ENCODE measurements around the gene KANSL2. TPM values are rescaled to one million over a fixed set of nuclear protein-coding genes. Genes with fewer than 3 reads are reported as not detected.

Gene KANSL2
- total and polyA plus RNA-seq, 9 of the 15 experiments (the other 6 are each of a cell fraction or from before 2014, with no cell fraction given), result 41.1 to 89.8 (median 55.4) TPM

DNA sequence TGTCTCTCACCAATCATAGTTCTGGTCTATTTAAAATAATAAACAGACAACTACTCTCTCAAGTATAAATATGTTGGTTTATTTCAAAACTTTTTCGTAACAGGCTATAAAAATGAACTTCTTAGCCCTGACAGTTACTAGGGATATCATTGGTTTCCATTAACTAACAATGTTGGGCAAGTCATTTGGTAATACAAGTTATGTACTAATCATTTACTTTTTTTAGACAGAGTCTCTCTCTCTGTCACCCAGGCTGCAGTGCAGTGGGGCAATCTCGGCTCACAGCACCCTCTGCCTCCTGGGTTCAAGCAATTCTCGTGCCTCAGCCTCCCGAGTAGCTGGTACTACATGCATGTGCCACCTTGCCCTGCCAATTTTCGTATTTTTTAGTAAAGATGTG lies 14.6 kb upstream of the KANSL2 start (continued):
- no peak for TF ChIP-seq CTCF (IDR thresholded peaks at IDR 0.05 in 2 of 3, conservative IDR thresholded peaks at IDR 0.05 in 1 of 3; ENCODE audit: insufficient read depth in 2 of 3, low read depth in 1 of 3, low read length in 3 of 3)
- TF ChIP-seq RHOXF2B (CRISPR knock-in tag; conservative IDR thresholded peaks at IDR 0.05), result no peak
- no peak for TF ChIP-seq HNRNPK (IDR thresholded peaks at IDR 0.05; ENCODE audit: low read depth, low read length, poor library complexity, severe bottlenecking)
- TF ChIP-seq BCL6 (CRISPR knock-in tag; IDR thresholded peaks at IDR 0.05), result no peak
- no peak for TF ChIP-seq MIER1 (IDR thresholded peaks at IDR 0.05; ENCODE audit: low read depth)

DNA sequence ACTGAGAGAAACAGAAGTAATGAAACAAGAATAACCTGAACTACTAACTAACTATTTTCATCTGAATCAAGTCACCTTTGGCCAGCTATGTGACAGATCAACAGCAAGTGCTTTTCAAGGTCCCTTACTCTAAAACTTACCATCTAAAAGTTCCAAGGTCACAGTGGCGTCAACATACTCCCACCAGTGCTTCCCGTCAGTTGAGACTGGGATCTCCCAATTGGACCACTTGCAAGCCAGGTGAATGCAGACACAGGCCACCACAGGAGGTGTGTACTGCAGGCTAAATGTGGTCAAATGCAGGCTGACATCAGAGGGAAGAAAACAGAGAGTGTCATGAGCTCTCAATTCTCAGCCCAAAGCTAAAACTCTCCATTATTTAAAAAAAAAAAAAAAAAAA lies 13.8 kb upstream of the KANSL2 start:
- Histone ChIP-seq H3K9me1 (ENCODE audit: control insufficient read depth, insufficient read depth, low read length) (no peaks in the 10 kb centered on the region), H3K4me1 (replicated peaks in 1 of 2; ENCODE audit: control insufficient read depth in 2 of 2, insufficient read depth in 2 of 2, low read length in 2 of 2) (peaks cover 5 to 16% of the 10 kb centered on the region in 2 experiments; a peak in 3 of 5 replicates), H4K20me1 (replicated peaks; ENCODE audit: control insufficient read depth, insufficient read depth, low read length) (peaks cover 14% of the 10 kb centered on the region; the same call in 1 of the 2 replicates), H3K4me3 (no peak overlapping the region), H3K36me3 (ENCODE audit: control insufficient read depth, insufficient read depth, low read length) (peaks cover 91% of the 10 kb centered on the region), H3K79me2 (ENCODE audit: control insufficient read depth, insufficient read depth, low read length) (peaks cover 42% of the 10 kb centered on the region), H2AFZ (ENCODE audit: low read depth, low read length) (no peak overlapping the region), H3K27me3 (ENCODE audit: control insufficient read depth in 2 of 2, insufficient read depth in 2 of 2, low read length in 2 of 2) (no peaks in the 10 kb centered on the region), H3K4me2 (ENCODE audit: insufficient read depth, low read length) (no peak overlapping the region), H3K9ac (ENCODE audit: insufficient read depth in 1 of 2, low read depth in 2 of 2, low read length in 2 of 2) (no peak overlapping the region), H3K27ac (ENCODE audit: extremely low read depth, low read depth, low read length) (no peak overlapping the region), H3K9me3 (replicated peaks; ENCODE audit: control insufficient read depth, insufficient read depth, low read depth, low read length) (no peaks in the 10 kb centered on the region)
- no peak for DNase-seq (ENCODE audit: extremely low read depth in 1 of 4, low spot score in 3 of 4)
- no peak for FAIRE-seq
- ChIA-PET POLR2A (interaction anchor here (0.6 to 1.8 kb wide), 2 partner anchors 10 to 22 kb away, joined by 3 to 5 read pairs; no protein-coding TSS in a partner anchor), CTCF (ENCODE audit: low intra/inter-chr PET ratio) (no interaction called here)
- TF ChIP-seq YY1 (IDR thresholded peaks at IDR 0.05; ENCODE audit: borderline replicate concordance in 1 of 3, control insufficient read depth in 1 of 3, extremely low read depth in 1 of 3, insufficient read depth in 3 of 3, insufficient read length in 1 of 3, insufficient replicate concordance in 2 of 3, low read depth in 1 of 3, low read length in 2 of 3) (no peak), MTA2 (IDR thresholded peaks at IDR 0.05; ENCODE audit: low read depth) (no peak), NCOR1 (IDR thresholded peaks at IDR 0.05) (no peak), NFRKB (IDR thresholded peaks at IDR 0.05; ENCODE audit: low read depth) (no peak), DLX4 (CRISPR knock-in tag; IDR thresholded peaks at IDR 0.05) (no peak), RUNX1 (IDR thresholded peaks at IDR 0.05; ENCODE audit: low read depth) (no peak), PRPF4 (IDR thresholded peaks at IDR 0.05; ENCODE audit: insufficient read depth, low read depth, low read length, poor library complexity, severe bottlenecking) (no peak)
- TF ChIP-seq, protein P1, sequence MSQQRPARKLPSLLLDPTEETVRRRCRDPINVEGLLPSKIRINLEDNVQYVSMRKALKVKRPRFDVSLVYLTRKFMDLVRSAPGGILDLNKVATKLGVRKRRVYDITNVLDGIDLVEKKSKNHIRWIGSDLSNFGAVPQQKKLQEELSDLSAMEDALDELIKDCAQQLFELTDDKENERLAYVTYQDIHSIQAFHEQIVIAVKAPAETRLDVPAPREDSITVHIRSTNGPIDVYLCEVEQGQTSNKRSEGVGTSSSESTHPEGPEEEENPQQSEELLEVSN (IDR thresholded peaks at IDR 0.05; ENCODE audit: borderline replicate concordance in 1 of 2, extremely low read depth in 1 of 2, insufficient read depth in 1 of 2, insufficient read length in 1 of 2, low read depth in 1 of 2, low read length in 1 of 2, poor library complexity in 1 of 2, severe bottlenecking in 1 of 2), result no peak
- TF ChIP-seq, protein P2, sequence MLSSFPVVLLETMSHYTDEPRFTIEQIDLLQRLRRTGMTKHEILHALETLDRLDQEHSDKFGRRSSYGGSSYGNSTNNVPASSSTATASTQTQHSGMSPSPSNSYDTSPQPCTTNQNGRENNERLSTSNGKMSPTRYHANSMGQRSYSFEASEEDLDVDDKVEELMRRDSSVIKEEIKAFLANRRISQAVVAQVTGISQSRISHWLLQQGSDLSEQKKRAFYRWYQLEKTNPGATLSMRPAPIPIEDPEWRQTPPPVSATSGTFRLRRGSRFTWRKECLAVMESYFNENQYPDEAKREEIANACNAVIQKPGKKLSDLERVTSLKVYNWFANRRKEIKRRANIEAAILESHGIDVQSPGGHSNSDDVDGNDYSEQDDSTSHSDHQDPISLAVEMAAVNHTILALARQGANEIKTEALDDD (IDR thresholded peaks at IDR 0.05), result no peak
- BruUV-seq (replicated peaks), result no TSS peak
- in situ Hi-C loops (cut with MboI), result no loop called here
- no peak for ATAC-seq
- intact Hi-C loops (cut with micrococcal nuclease), result no loop called here
- whole genome bisulfite sequencing (ENCODE audit: insufficient coverage, low coverage, missing lambda C conversion rate), result 94% methylated on average over 2 of the region's 2 CpGs

Data from K562 (cell line).